Measurements from ENCODE around the gene NFX1. TPM values are rescaled to one million over a fixed set of nuclear protein-coding genes. Genes with fewer than 3 reads are reported as not detected.

Gene NFX1
- total RNA-seq (2014; rRNA removed; shearing (Covaris generic)) = 22.2 and 22.6 TPM in 2 replicates

DNA sequence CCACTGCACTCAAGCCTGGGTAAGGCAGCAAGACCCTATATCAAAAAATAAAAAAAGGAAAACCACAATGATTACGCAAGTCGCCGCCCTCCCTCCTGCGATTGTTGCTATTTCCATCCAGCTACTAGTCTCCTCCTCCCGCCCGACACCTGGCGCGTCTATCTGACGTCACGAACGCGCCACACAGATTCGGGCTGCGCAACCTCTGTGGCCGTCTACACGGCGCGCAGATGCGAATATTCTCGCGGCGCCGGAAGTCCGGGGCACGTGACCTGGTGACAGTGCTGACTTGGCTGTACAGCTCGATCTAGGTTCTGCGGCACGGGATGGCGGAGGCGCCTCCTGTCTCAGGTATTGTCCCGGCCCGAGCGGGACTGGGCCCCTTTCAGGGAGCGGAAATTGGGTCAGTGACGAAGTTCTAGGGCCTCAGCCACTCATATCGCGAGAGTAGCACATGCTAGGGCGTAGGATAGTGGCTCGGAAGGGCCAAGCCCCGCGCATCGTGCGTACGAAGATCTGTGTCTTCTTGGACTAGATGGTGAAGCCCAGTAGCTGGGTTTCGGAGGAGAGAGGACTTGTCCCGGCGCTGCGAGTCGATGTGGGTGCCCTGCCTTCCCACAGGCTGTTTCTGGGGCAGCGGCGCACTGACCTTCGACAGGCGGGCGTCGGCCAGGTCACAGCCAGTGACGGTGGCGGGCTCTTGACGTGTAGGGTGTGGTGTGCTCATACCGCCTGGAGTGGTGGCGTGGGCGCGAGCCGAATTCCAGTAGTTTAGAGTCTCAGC, at the start of gene NFX1:
TSS of gene NFX1 (plus strand) at position 270 of the 784 bp plus-strand sequence. CDS start at position 327, 57 bp downstream.
- H3K27me3 ChIP-seq = no peaks in the 10 kb centered on the region
- H3K27ac ChIP-seq = peak within 1 kb of the TSS; percentile 84
- no peaks in the 10 kb centered on the region for H3K9me3 ChIP-seq (replicated peaks)
- DNase-seq = peak; percentile 94 to 97
- H3K4me1 ChIP-seq = no peaks in the 10 kb centered on the region
- H3K36me3 ChIP-seq = peaks cover 16% of the 10 kb centered on the region; the same call in 1 of the 2 replicates
- peak within 1 kb of the TSS; percentile 75 for H3K4me3 ChIP-seq

DNA sequence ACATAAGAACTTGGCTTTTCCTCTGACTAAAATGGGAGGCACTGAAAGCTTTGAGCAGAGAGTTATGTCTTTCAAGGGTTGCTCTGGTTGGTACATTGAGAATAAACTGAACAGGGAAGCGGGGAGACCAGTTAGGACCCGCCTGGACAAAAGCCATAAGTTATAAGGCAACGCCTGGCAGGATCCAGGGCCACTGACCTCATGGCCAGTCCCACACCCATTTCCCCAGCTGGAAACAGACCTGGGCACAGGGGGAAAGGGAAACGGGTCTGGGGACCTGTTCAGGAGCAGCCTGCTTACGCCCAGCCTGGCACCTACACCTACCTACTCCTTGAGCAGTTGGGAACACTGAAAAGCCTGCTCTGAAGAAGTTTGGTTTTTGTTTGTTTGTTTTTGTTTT, 49.0 kb upstream of the NFX1 start:
- H3K4me3 ChIP-seq = no peak overlapping the region
- no peak overlapping the region for H3K27ac ChIP-seq
- no peaks in the 10 kb centered on the region for H3K36me3 ChIP-seq
- no peaks in the 10 kb centered on the region for H3K9me3 ChIP-seq (replicated peaks)
- H3K4me1 ChIP-seq = peaks cover 6% of the 10 kb centered on the region; the same call in 1 of the 2 replicates
- H3K27me3 ChIP-seq = no peaks in the 10 kb centered on the region
- no peak for DNase-seq

DNA sequence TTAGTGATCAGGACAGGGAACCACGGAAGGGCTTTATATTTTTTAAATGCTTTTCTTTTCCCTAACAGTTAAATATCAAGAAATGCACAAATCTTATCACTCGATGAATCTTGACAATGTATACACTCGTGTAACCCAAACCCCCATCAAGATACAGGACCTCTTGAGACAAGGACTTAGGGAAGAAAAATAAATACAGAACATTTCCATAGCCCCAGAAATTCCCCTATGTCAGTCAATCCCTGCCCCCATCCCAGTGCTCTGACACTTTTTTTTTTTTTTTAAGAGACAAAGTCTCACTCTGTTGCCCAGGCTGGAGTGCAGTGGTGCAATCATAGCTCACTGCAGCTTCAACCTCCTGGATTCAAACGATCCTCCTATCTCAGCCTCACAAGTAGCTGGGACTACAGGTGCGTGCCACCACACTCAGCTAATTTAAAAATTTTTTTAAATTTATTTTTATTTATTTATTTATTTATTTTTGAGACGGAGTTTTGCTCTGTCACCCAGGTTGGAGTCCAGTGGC, 47.6 kb upstream of the NFX1 start:
- H3K4me3 ChIP-seq = no peak overlapping the region
- no peak overlapping the region for H3K27ac ChIP-seq
- H3K27me3 ChIP-seq = no peaks in the 10 kb centered on the region
- no peak for DNase-seq
- peaks cover 6% of the 10 kb centered on the region; the same call in 1 of the 2 replicates for H3K4me1 ChIP-seq
- no peaks in the 10 kb centered on the region for H3K9me3 ChIP-seq (replicated peaks)
- H3K36me3 ChIP-seq = no peaks in the 10 kb centered on the region

DNA sequence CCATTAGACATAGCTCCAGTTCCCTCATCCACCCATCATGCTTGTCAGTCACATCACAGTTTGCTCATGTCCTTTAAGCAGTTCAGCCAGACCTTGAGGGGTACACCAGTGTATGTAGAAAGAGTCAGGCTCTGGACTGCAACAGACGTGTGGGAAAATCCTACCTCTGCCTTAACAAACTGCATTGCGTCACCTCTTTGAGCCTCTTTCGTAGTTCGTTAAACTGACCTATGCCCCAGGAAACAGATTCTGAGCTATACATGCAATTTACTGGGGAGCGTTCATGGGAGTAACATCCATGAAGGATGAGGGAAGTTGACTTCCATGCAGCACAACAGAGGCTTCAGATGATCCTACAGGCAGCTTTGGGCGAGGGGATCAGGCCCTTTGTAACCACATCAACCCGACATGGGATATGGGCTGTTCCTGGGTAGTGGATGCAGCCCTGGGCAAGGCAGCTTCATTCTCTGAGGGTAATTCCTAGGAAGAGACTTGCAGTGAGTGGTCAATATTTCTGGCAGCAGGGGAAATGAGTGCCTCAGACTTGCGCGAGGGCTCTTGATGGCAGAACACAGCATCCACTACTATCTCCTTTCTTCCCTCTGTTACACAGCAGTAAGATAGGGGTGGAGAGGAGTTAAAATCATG, 46.1 kb upstream of the NFX1 start:
- Histone ChIP-seq H3K36me3 (no peaks in the 10 kb centered on the region), H3K9me3 (replicated peaks) (no peaks in the 10 kb centered on the region), H3K4me1 (peaks cover 6% of the 10 kb centered on the region; the same call in 1 of the 2 replicates), H3K27me3 (no peaks in the 10 kb centered on the region), H3K27ac (no peak overlapping the region), H3K4me3 (no peak overlapping the region)
- DNase-seq = no peak

DNA sequence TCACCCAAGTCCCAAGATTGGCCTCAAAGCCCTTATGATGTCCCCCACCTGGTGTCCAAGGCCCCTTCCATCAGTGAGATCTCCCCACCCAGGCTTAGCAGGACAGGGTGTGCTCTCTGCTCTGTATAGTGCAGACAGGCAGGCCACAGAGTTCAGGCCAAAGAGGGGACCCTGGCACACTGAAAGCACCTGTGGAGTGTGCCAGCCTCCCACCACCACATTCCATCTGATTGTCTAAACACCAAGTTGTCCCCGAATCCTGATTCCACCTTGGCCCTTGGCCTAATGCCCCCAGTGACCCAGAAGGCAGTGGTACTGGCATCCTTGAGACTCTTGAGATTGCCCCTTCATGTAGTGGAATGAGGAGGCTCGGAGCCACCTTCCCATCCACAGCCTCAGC, 45.0 kb upstream of the NFX1 start:
- Histone ChIP-seq H3K4me3 (no peak overlapping the region), H3K4me1 (peaks cover under 1% of the 10 kb centered on the region; the same call in 1 of the 2 replicates), H3K27me3 (no peaks in the 10 kb centered on the region), H3K9me3 (replicated peaks) (no peaks in the 10 kb centered on the region), H3K27ac (no peak overlapping the region), H3K36me3 (no peaks in the 10 kb centered on the region)
- DNase-seq = no peak

DNA sequence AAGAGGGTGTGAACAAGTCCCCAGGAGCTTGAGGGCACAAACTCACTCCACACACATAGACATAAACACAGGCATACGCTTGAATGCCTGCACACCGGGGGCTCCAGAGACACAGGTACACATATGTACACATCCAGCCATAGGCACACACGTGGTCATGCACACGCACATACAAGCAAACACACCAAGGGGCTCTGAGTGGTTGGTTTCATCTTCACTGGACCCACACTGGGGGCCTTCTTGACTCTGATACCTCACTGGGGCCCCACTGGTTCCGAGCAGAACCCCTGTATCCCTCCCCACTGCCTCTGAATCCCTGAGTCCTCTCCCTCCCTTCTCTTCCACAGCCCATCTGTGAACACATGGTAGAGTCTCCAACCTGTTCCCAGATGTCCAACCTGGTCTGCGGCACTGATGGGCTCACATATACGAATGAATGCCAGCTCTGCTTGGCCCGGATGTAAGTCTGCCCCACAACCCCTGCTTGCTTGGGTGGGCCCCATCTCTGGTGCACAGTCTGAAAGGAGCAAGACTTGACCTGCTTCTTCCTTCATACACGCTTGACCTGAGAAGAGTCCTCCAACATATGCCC, 44.0 kb upstream of the NFX1 start:
- no peaks in the 10 kb centered on the region for H3K36me3 ChIP-seq
- H3K4me1 ChIP-seq = no peaks in the 10 kb centered on the region
- no peak overlapping the region for H3K4me3 ChIP-seq
- DNase-seq = no peak
- H3K27me3 ChIP-seq = no peaks in the 10 kb centered on the region
- no peak overlapping the region for H3K27ac ChIP-seq
- no peaks in the 10 kb centered on the region for H3K9me3 ChIP-seq (replicated peaks)

DNA sequence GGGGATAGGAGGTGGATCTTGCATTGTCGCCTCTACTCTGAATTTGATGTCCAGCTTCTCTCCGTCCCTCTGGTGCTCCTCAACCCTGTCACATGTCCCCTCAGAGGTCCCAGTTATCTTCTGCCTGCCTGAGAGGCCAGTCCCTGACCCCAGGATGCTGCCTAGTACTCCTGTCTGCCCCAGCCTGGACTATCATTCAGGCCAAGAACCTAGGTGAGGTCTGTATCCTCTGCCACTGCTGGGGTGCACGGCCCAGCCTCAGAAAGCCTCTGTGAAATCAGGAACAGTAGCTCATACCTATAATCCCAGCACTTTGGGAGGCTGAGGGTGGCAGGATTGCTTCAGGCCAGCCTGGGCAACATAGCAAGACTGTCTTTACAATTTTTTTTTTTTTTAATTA, 41.7 kb upstream of the NFX1 start:
- no peaks in the 10 kb centered on the region for H3K9me3 ChIP-seq (replicated peaks)
- H3K27ac ChIP-seq = no peak overlapping the region
- H3K4me3 ChIP-seq = no peak overlapping the region
- peaks cover 12% of the 10 kb centered on the region for H3K36me3 ChIP-seq
- H3K27me3 ChIP-seq = no peaks in the 10 kb centered on the region
- DNase-seq = no peak
- no peaks in the 10 kb centered on the region for H3K4me1 ChIP-seq

DNA sequence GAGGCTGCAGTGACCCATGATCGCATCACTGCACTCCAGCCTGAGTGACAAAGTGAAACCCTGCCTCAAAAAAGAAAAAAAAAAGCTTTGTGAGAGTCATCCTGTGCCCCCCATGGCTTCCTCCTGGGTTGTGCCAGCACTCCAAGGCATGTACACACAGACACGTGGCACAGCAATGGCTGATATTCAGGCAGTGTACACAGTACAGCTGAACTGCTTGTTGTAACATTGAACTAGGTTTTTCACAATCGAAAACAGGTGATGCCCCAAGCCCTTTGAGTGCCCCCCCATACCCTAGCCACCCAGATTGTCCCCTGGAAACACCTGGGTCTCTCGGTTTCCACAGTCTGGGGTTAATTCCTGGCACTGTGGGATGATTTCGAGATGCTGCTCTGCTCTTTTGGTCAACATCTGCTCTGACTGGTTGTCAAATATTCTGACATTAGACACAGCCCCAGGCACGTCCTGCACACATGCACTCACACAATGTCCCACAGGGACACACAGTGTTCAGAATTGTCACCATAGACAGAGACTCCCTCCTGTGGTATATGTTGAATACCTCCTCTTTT, 41.1 kb upstream of the NFX1 start:
- Histone ChIP-seq H3K27me3 (no peaks in the 10 kb centered on the region), H3K4me1 (no peaks in the 10 kb centered on the region), H3K9me3 (replicated peaks) (no peaks in the 10 kb centered on the region), H3K27ac (no peak overlapping the region), H3K4me3 (no peak overlapping the region), H3K36me3 (peaks cover 13% of the 10 kb centered on the region)
- no peak for DNase-seq

DNA sequence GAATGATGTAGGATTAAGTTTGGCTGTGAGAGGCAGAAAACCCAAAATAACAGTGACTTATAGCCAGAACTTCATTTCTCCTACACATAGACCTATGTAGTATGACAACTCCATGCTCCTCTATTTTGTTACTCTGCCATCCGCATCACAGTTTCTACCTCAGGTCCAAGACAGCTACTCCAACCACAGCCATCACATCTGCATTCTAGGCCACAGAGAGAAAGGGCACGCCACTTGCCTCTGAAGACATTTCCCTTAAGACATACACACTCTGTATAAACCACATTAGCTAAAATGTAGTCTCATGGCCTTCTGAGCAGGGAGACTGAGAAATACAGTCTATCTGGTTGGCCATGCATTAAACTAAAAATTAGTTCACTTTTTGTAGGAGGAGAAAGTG, 40.3 kb upstream of the NFX1 start:
- H3K27me3 ChIP-seq = no peaks in the 10 kb centered on the region
- peaks cover 21% of the 10 kb centered on the region for H3K36me3 ChIP-seq
- peaks cover 7% of the 10 kb centered on the region for H3K4me1 ChIP-seq
- H3K27ac ChIP-seq = no peak overlapping the region
- no peak for DNase-seq
- H3K4me3 ChIP-seq = no peak overlapping the region
- no peaks in the 10 kb centered on the region for H3K9me3 ChIP-seq (replicated peaks)

DNA sequence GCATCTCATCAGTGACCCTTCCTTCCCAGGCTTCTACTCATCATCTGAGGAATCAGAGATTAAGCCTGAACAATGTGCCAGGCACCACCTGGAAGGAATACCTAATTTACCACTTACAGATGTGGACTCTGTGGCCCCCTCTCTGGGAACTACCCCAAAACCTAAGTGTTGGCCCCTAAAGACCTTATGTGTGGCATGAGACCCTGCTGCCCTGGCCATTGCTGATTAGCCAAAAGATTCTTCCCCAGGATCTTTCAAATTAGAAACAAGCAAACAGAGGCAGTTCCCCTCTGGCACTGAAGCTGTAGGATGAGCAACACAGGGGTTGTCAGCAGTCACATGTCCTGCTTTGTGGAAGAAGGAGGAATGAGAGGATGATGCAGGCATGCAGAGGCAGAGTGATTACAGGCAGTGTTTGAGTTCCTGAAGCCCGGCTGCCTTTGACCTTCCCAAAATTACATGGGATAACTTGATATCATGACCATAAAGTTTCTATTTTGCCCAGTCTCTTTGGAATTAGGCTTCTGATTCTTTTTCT, 39.8 kb upstream of the NFX1 start:
- H3K4me1 ChIP-seq = peaks cover 9% of the 10 kb centered on the region
- H3K4me3 ChIP-seq = no peak overlapping the region
- H3K27ac ChIP-seq = no peak overlapping the region

DNA sequence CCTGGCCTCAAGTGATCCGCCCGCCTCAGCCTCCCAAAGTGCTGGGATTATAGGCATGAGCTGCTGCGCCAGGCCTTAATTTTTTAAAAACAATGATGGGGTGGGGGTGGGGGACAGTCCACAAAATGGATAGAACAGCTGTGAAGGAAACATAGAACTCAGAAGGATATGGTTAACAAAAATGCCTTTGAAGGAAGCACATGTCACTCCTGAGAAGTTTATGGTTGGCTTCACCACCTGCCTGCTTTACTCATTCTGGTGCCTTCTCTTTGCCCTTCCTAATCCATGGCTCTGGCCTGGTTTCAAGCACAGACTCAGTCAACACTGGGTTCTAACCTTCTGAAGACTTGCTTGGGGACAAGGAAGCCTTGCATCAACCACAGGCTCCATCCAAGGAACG, 36.1 kb upstream of the NFX1 start:
- DNase-seq = peak; percentile 31 to 61

More for the DNA sequence above, 39.8 kb upstream of the NFX1 start:
- peaks cover 26% of the 10 kb centered on the region for H3K36me3 ChIP-seq
- no peaks in the 10 kb centered on the region for H3K9me3 ChIP-seq (replicated peaks)
- DNase-seq = no peak
- no peaks in the 10 kb centered on the region for H3K27me3 ChIP-seq

DNA sequence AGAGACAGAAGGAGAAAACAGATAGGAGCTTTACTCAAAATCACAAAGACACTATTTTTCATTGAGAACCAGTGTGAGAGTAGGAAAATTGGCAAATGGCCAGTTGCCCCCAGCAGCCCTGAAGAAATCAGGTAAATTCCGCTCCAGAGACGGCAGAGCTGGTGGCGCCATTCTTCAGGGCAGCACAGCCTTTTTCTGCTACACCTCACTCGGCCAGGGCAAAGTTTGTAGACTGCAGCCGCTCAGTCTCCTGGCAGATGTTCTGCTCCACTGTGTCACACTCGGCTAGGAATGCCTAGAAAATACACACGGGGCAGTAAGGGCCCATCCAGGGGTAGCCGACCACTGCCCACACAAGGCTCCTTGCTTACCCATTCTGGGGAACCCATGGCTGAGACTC, 35.3 kb upstream of the NFX1 start:
- H3K36me3 ChIP-seq = peaks cover 64% of the 10 kb centered on the region
- DNase-seq = no peak
- no peaks in the 10 kb centered on the region for H3K9me3 ChIP-seq (replicated peaks)
- H3K27me3 ChIP-seq = no peaks in the 10 kb centered on the region
- H3K27ac ChIP-seq = no peak overlapping the region; the same call in 1 of the 2 replicates
- peaks cover 9% of the 10 kb centered on the region for H3K4me1 ChIP-seq
- H3K4me3 ChIP-seq = no peak overlapping the region

More for the DNA sequence above, 36.1 kb upstream of the NFX1 start:
- peaks cover 57% of the 10 kb centered on the region for H3K36me3 ChIP-seq
- H3K4me1 ChIP-seq = peaks cover 9% of the 10 kb centered on the region
- peak overlapping the region; percentile 24 for H3K27ac ChIP-seq
- H3K9me3 ChIP-seq (replicated peaks) = no peaks in the 10 kb centered on the region
- H3K27me3 ChIP-seq = no peaks in the 10 kb centered on the region
- H3K4me3 ChIP-seq = no peak overlapping the region

DNA sequence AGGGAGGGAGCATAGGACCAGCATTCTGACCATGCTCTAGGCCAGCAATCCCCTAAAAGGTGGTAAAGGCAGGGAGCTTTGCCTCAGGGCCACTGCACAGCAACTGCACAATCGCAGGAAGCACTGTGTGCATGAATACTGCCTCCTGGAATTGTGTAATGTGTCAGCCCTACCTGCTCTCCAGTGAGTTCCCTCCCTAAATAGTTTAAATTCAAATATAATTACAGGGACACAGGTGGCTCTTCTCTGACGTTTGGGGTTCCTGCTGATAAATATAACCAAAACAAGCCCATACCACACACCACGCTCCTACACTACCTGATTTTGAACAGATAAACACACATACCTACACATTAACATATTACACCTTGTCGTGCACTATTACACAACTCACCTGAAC, 34.8 kb upstream of the NFX1 start:
- peaks cover 9% of the 10 kb centered on the region for H3K4me1 ChIP-seq
- H3K4me3 ChIP-seq = no peak overlapping the region
- no peaks in the 10 kb centered on the region for H3K9me3 ChIP-seq (replicated peaks)
- H3K27me3 ChIP-seq = no peaks in the 10 kb centered on the region
- no peak for DNase-seq
- H3K27ac ChIP-seq = no peak overlapping the region
- H3K36me3 ChIP-seq = peaks cover 69% of the 10 kb centered on the region

DNA sequence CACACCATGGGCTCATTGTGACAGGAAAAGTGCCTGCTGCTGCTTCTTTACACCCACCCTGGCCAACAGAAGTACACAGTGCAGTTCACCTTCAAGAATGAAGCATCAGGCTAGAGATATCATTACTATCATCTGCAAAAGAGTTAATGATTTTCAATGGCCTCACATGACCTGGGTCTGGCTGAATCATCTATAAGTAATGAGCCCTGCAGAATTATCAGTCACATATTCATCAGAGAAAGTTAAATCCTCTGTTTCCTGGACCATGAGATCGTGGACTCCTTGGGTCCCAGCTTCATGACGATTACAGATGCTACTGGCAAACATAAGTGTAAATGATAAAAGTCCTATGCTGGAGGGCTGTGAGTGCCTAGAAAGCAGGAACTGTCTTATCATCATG, 34.1 kb upstream of the NFX1 start:
- Histone ChIP-seq H3K4me3 (no peak overlapping the region), H3K4me1 (peaks cover 9% of the 10 kb centered on the region), H3K36me3 (peaks cover 76% of the 10 kb centered on the region), H3K27me3 (no peaks in the 10 kb centered on the region), H3K27ac (no peak overlapping the region), H3K9me3 (replicated peaks) (no peaks in the 10 kb centered on the region)
- no peak for DNase-seq
